Activated T-cell treated with anti-CD3 and anti-CD28 coated beads, Interleukin-2, amount 50 U/mL, for 72 hours (primary cell): ENCODE measurements around the gene QSOX1. TPM values are rescaled to one million over a fixed set of nuclear protein-coding genes. Genes with fewer than 3 reads are reported as not detected.
A peak's percentile ranks its signal among the peaks of the same experiment; 100 is the strongest.
"Not testable (repeated sequence)": the region's sequence is repeated elsewhere in the genome, so short reads cannot be mapped to it uniquely, and the experiment has no call there.

Experiments used
- ATAC-seq, 2 donors: fragments of 150-1000 bp; cut with Tn5 transposase; replicated peaks in 1 of 2; 2 replicates each; pipeline ENCODE4 v1.10.0; 2021; ENCODE audit warnings: moderate library complexity in 2 of 2, mild to moderate bottlenecking in 1 of 2
- DNase-seq, 2 donors: peaks; one replicate each; pipeline ENCODE4 v3.0.0; 2021 to 2022; ENCODE audit warnings: mixed read lengths in 1 of 2
- H3K27ac Mint-ChIP-seq: one replicate; pipeline ENCODE4 v1.8.0; 2022; ENCODE audit warnings: mild to moderate bottlenecking, moderate library complexity, mixed read lengths
- H3K27me3 Mint-ChIP-seq: one replicate; pipeline ENCODE4 v1.8.0; 2022; ENCODE audit warnings: low read depth, mixed read lengths
- H3K36me3 Mint-ChIP-seq, 2 donors: one replicate each; pipeline ENCODE4 v1.8.0; 2022; ENCODE audit warnings: mixed read lengths in 2 of 2, mild to moderate bottlenecking in 1 of 2; ENCODE audit not compliant: insufficient read depth in 2 of 2
- H3K4me1 Mint-ChIP-seq: one replicate; pipeline ENCODE4 v1.8.0; 2022; ENCODE audit warnings: low read depth, mixed read lengths
- H3K4me3 Mint-ChIP-seq, 2 donors: one replicate each; pipeline ENCODE4 v1.8.0; 2022; ENCODE audit warnings: mild to moderate bottlenecking in 2 of 2, mixed read lengths in 2 of 2, moderate library complexity in 2 of 2
- H3K9me3 Mint-ChIP-seq, 2 donors: one replicate each; pipeline ENCODE4 v1.8.0; 2022; ENCODE audit warnings: mixed read lengths in 2 of 2
- total RNA-seq, 2 donors: library from RNA; stranded (reverse); gene quantifications; one replicate each; pipeline ENCODE4 v1.2.3, GENCODE V29; 2022

Gene QSOX1, protein sequence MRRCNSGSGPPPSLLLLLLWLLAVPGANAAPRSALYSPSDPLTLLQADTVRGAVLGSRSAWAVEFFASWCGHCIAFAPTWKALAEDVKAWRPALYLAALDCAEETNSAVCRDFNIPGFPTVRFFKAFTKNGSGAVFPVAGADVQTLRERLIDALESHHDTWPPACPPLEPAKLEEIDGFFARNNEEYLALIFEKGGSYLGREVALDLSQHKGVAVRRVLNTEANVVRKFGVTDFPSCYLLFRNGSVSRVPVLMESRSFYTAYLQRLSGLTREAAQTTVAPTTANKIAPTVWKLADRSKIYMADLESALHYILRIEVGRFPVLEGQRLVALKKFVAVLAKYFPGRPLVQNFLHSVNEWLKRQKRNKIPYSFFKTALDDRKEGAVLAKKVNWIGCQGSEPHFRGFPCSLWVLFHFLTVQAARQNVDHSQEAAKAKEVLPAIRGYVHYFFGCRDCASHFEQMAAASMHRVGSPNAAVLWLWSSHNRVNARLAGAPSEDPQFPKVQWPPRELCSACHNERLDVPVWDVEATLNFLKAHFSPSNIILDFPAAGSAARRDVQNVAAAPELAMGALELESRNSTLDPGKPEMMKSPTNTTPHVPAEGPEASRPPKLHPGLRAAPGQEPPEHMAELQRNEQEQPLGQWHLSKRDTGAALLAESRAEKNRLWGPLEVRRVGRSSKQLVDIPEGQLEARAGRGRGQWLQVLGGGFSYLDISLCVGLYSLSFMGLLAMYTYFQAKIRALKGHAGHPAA
- total RNA-seq: 10 to 100 TPM; 35.9 to 44.9 TPM

DNA sequence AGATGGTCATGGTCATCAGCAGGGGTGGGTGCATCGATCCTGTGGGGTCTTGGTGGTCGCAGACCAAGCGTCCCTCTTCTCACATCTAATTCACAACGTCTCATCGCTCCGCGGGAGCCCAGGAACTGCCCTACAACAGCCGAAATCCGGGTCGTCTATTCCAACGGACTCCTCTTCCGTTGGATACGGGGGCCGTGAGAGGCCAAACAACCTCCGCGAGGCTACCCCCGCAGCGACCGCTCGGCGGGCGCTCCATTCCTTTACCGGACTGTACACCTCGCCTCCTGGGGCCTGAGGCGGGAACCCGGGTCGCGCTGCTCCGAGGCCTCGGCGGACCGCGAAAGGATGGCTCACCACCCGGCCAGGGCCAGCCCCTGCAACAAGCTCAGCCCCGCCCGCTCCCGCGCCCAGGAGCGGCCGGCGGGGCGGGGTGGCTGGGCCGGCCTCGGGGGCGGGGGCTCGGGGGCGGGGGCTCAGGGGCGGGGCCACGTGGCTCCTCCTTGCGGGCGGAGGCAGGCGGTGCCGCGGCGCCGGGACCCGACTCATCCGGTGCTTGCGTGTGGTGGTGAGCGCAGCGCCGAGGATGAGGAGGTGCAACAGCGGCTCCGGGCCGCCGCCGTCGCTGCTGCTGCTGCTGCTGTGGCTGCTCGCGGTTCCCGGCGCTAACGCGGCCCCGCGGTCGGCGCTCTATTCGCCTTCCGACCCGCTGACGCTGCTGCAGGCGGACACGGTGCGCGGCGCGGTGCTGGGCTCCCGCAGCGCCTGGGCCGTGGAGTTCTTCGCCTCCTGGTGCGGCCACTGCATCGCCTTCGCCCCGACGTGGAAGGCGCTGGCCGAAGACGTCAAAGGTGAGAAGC is at the start of gene QSOX1:
Gene QSOX1 (plus strand): TSS at position 545 of the 857 bp plus-strand sequence. CDS start 39 bp downstream, at position 584.
- Mint-ChIP-seq H3K4me1 (peaks cover 36% of the 10 kb centered on the region), H3K27ac (peak within 1 kb of the TSS; percentile 96), H3K36me3 (peaks cover 3 to 6% of the 10 kb centered on the region in 2 donors), H3K27me3 (no peaks in the 10 kb centered on the region), H3K4me3 (peak within 1 kb of the TSS; percentile 95 to 98), H3K9me3 (no peaks in the 10 kb centered on the region)
- peak; percentile 95 to 96 for ATAC-seq
- DNase-seq: peak; percentile 92

DNA sequence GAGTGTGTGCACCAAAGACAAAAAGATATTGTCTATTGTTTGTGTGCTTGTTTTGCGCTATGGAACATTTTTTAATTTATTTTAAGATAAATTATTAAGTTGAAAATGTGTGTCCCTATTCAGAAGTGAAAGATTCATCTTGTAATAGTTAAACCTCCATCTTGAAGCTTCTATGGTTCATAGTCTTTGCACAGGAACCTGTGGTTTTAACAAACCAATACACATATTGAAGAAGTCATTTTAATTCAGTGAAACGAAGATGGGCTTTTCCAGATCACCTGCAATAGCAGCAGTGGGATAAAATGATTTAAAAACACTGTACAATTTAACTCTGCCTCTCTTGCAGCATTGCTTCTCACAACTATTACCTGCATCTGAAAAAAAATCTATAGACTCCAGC is 42.6 kb upstream of the QSOX1 start:
- no peak overlapping the region for H3K27ac Mint-ChIP-seq
- no peaks in the 10 kb centered on the region for H3K9me3 Mint-ChIP-seq
- H3K4me1 Mint-ChIP-seq: no peaks in the 10 kb centered on the region
- H3K27me3 Mint-ChIP-seq: no peaks in the 10 kb centered on the region
- H3K36me3 Mint-ChIP-seq: peaks cover 2 to 11% of the 10 kb centered on the region in 2 donors
- ATAC-seq (no peak), DNase-seq (no peak)
- no peak overlapping the region for H3K4me3 Mint-ChIP-seq

DNA sequence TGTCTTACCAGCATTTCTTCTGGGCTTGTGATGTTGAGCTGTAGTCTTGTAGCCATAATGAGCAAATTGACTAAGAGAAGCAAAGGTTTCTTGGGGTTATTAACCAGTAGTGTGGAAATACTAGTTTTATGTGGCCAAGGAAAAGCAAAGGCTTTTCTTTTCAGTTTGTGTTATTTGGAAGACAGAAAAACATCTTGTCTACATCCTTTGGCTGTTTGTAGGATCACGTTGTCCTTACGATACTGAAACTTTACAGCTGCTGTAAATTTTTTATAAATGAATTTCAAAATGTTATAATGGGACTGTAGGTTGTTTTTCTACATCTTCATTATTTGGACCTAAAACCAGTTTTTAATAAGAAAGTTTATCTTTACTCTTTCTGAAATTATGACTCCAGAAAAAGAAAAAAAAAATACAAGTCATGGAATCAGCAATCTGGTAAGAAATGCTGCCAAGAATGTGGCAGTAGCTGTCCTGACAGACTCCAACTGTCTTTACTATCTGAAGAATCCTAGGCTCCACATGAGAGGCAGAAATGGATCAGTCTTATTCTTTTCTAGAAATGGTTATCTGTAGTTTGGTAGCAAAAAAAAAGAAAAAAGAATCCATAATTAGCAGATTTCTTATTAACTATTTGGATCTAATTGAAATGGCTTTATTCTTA is 41.6 kb upstream of the QSOX1 start:
- no peak for ATAC-seq
- Mint-ChIP-seq H3K4me1 (no peaks in the 10 kb centered on the region), H3K27ac (no peak overlapping the region), H3K27me3 (no peaks in the 10 kb centered on the region), H3K4me3 (no peak overlapping the region), H3K9me3 (no peaks in the 10 kb centered on the region), H3K36me3 (peaks cover 2 to 8% of the 10 kb centered on the region in 2 donors)
- DNase-seq: no peak

DNA sequence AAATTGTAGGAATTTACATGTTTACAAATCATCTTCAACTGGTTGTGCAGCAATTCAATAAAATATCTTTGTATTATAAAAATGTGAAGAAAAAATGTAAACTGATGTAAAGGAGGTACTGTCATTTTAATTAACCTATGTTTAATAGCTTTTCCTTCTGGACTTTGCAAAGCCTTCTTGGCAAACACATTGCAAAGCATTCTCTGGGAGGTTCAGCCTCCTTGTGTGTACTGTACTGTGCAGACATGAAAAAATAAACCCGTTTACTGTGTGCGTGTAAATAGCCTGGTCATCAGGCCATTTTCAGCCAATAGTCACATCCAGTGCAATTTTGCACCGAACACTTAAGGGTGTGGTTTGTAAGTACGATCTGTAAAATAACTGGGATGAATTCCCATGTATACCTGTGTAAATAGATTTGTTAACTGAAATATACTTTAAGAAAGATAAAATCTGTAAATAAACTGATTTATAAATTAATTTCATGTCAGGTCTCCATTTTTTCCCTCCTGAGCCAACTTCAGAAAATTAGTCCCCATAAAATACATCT is 40.2 kb upstream of the QSOX1 start:
- ATAC-seq: no peak
- H3K9me3 Mint-ChIP-seq: no peaks in the 10 kb centered on the region
- H3K36me3 Mint-ChIP-seq: peaks cover 2 to 7% of the 10 kb centered on the region in 2 donors
- H3K27me3 Mint-ChIP-seq: no peaks in the 10 kb centered on the region
- H3K4me3 Mint-ChIP-seq: no peak overlapping the region
- no peak for DNase-seq
- no peaks in the 10 kb centered on the region for H3K4me1 Mint-ChIP-seq
- no peak overlapping the region for H3K27ac Mint-ChIP-seq

DNA sequence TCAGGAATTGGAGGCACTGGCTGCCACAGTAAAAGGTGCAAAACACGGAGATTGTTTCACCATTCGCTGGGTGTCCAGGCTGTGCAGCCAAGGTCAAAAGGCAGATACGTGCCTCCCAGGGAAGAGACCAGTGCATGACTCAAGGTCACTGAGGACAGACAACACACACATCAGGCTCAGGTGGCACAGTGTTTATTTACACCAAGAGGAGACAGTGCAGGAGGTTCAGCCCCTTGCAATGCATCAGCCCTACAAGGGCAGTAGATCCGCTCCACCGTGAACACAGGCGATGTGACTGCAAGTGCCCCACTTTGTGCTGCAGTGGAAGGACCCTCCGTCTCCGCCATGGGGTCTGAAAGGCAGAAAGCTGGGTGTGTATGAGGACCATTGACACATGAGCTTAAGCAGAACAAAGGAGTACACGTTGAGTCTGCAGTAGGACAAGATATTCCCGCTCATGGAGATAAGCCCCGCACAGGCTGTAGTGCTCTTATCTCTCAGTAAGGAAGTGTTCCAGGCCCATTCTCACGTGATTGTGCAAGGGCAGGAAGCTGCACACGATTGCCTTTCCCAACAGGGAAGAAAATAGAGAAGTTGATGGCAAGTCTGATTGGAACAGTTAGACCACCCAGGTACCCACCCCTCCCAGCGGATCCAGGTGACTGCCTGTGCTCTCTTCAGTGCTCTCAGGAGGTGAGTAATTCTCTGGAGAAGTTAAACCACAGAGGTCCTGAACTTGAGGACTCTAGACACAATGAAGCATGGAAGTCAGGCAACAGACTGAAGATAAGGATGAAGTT is 37.5 kb upstream of the QSOX1 start:
- no peaks in the 10 kb centered on the region for H3K27me3 Mint-ChIP-seq
- H3K4me1 Mint-ChIP-seq: no peaks in the 10 kb centered on the region
- DNase-seq (no peak), ATAC-seq (no peak)
- peaks cover 2 to 5% of the 10 kb centered on the region in 2 donors for H3K36me3 Mint-ChIP-seq
- H3K9me3 Mint-ChIP-seq: no peaks in the 10 kb centered on the region
- H3K27ac Mint-ChIP-seq: no peak overlapping the region
- no peak overlapping the region for H3K4me3 Mint-ChIP-seq

DNA sequence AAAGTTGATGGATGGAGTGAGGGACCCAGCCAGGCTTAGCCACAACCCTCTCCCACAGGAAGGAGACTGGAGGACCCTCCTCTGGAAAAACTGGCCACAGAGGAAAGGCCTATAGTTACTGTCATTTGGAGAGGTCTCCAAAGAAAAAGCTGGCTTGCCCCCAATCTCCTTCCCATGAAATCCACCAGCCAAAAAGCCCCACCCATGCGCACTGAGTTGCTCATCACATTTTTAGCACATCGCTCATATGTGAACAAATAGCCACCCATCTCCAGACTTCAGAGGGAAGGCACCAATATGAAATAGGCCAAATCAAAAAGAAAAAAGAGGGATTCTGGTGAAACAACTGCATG is 36.9 kb upstream of the QSOX1 start:
- Mint-ChIP-seq H3K9me3 (no peaks in the 10 kb centered on the region), H3K27ac (no peak overlapping the region), H3K27me3 (no peaks in the 10 kb centered on the region), H3K4me3 (no peak overlapping the region), H3K36me3 (peaks cover under 1 to 3% of the 10 kb centered on the region in 2 donors), H3K4me1 (no peaks in the 10 kb centered on the region)
- ATAC-seq: no peak
- DNase-seq: no peak

DNA sequence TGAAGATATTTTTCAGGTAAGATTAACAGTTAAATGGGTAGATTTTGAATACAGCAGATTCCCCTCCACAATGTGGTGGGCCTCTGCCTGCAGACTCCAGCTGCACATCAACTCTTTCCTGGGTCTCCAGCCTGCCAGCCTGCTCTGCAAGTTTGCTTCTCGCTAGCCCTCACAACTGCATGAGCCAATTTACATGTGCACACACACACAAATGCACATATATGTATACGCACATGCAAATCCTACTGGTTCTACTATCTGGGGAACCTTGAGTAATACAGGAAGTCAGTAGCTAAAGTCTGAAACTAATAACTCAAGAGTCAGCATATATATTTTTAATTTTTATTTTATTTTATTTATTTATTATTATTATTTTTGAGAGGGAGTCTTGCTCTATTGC is 34.8 kb upstream of the QSOX1 start:
- H3K27me3 Mint-ChIP-seq: no peaks in the 10 kb centered on the region
- no peak for ATAC-seq
- no peaks in the 10 kb centered on the region for H3K36me3 Mint-ChIP-seq
- H3K27ac Mint-ChIP-seq: no peak overlapping the region
- DNase-seq: no peak
- H3K4me3 Mint-ChIP-seq: no peak overlapping the region
- H3K4me1 Mint-ChIP-seq: no peaks in the 10 kb centered on the region
- no peaks in the 10 kb centered on the region for H3K9me3 Mint-ChIP-seq

DNA sequence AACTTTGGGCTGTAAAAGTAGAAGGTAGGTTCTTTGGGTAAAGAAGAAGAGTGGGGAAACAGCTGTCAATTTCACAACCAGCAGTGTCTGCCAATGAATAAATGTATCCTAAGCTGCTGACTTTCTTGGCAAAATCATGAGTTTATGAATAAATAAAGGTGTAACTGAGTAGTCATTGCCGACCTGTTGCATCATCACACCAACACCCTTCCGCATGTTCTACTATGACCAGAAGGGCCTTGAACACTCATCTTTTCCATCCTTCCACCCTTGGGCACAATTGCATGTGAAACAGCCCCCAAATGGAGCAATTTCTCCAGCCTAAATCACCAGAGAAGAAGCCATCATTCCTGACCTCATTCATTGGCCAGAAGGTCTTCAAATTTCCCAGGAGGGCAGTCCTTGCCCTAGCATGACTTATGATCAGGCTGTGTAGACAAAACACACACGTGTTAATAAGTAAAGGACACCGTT is 31.2 kb upstream of the QSOX1 start:
- DNase-seq: peak in 1 of 2 donors; percentile 12
- Mint-ChIP-seq H3K27me3 (no peaks in the 10 kb centered on the region), H3K27ac (no peak overlapping the region), H3K36me3 (no peaks in the 10 kb centered on the region), H3K4me1 (peaks cover 14% of the 10 kb centered on the region), H3K4me3 (no peak overlapping the region), H3K9me3 (no peaks in the 10 kb centered on the region)
- ATAC-seq: peak; percentile 30 to 48

DNA sequence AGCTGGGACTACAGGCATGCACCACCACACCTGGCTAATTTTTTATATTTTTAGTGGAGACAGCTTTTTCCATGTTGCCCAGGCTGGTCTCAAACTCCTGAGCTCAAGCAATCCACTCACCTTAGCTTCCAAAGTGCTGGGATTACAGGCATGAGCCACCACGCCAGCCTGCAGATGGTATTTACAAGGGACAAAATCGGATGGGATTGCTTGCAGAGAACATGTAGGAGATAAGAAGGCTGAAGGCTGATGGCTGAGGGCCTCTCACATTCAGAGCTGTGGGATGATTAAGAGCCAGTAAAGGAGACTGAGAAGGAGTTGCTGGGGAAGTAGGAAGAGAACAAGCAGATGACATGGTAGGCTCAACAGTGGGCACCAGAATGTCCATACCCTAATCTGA is 24.0 kb upstream of the QSOX1 start:
- ATAC-seq (no peak), DNase-seq (no peak)
- peaks cover 19% of the 10 kb centered on the region for H3K27me3 Mint-ChIP-seq
- H3K27ac Mint-ChIP-seq: no peak overlapping the region
- H3K4me1 Mint-ChIP-seq: peaks cover 30% of the 10 kb centered on the region
- no peaks in the 10 kb centered on the region for H3K36me3 Mint-ChIP-seq
- no peak overlapping the region for H3K4me3 Mint-ChIP-seq
- no peaks in the 10 kb centered on the region for H3K9me3 Mint-ChIP-seq

DNA sequence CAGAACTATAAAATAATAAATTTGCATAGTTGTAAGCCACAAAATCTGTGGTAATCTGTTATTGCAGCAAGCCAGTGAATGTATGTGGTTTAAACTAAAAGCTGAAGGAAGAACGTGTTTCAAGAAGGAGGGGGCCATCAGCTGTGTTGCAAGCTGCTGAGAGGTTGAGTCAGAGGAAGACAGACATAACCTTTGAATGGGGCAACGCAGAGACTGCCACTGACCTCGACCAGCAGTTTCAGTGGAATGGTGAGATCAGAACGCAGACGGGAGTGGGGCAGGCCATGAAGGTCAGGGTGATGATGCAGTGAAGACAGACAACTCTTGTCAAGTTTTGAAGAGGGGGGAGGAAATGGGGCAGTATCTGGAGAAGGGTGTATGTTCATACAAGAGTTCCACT is 23.2 kb upstream of the QSOX1 start:
- peaks cover 25% of the 10 kb centered on the region for H3K4me1 Mint-ChIP-seq
- H3K9me3 Mint-ChIP-seq: no peaks in the 10 kb centered on the region
- DNase-seq (peak; percentile 57 to 66), ATAC-seq (peak; percentile 95)
- H3K27me3 Mint-ChIP-seq: peaks cover 23% of the 10 kb centered on the region
- H3K27ac Mint-ChIP-seq: no peak overlapping the region
- H3K36me3 Mint-ChIP-seq: no peaks in the 10 kb centered on the region
- H3K4me3 Mint-ChIP-seq: peak overlapping the region; percentile 13 to 23

DNA sequence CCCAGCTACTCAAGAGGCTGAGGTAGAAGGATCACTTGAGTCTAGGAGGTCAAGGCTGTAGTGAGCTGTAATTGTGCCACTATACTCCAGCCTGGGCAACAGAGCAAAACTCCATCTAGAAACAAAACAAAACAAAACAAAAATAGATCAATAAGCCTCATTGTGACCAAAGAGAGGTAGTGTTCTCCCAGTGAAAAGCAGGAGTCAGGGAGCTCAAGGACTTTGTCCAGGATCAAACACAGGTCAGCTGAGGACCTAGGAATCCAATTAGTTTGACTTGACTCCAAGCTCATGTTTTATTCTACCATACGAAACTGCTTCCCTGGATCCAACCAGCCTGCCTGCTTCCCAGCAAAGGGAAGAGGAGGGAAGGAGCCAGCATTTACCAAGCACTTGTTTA is 21.5 kb upstream of the QSOX1 start:
- DNase-seq: no peak
- Mint-ChIP-seq H3K27ac (no peak overlapping the region), H3K4me3 (no peak overlapping the region), H3K36me3 (no peaks in the 10 kb centered on the region), H3K4me1 (peaks cover 16% of the 10 kb centered on the region), H3K9me3 (no peaks in the 10 kb centered on the region), H3K27me3 (peaks cover 32% of the 10 kb centered on the region)
- ATAC-seq: no peak

DNA sequence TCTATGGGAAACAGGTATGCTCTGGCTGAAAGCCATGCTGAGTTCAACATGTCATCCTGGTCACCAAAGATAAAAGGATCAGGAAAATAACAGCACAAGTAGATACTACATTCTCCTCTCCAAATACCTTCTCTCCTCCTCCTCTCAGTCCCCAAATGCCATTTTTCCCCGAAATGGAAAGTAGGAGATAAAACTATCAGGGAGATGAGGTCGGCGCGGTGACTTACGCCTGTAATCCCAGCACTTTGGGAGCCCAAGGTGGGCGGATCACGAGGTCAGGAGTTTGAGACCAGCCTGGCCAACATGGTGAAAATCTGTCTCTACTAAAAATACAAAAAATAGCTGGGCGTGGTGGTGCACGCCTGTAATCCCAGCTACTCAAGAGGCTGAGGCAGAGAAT is 21.0 kb upstream of the QSOX1 start:
- DNase-seq, ATAC-seq, H3K36me3 Mint-ChIP-seq, H3K27ac Mint-ChIP-seq, H3K4me3 Mint-ChIP-seq, H3K9me3 Mint-ChIP-seq: not testable (repeated sequence)
- Mint-ChIP-seq H3K4me1 (peaks cover 16% of the 10 kb centered on the region), H3K27me3 (peaks cover 32% of the 10 kb centered on the region)
